Measurements from ENCODE around the gene DISC1. TPM values are rescaled to one million over a fixed set of nuclear protein-coding genes. Genes with fewer than 3 reads are reported as not detected.

The DISC1 gene
- total RNA-seq, 1 experiment from 2014 or later: 2.1 TPM

DNA sequence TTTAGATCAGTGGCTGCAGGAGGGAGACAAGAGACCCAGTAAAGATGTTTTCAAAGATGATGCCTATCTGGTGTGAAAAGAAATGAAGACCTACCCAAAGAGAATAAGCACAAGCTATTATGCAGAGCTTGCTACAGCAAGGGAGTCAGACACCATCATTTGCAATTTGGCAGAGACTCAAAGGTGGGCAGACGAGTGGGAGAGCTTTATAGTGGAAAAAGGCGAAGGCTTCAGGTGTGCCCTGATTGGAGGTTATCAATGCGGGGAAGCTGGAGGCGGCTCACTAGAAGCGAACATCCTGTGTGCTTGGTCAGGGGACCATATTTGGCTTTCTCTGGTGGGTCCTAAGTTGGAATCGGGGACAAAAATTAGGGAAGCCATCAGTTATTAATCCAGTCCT is 183.8 kb downstream of the DISC1 start:
- H3K4me1 Mint-ChIP-seq (ENCODE audit: insufficient read depth, unreplicated experiment): peaks cover 21% of the 10 kb centered on the region
- H3K9me3 Mint-ChIP-seq (ENCODE audit: unreplicated experiment): no peaks in the 10 kb centered on the region
- ChIA-PET CTCF (interaction anchor here (0.9 kb wide), 1 partner anchor 12 kb away, joined by 3 read pairs; no protein-coding TSS in a partner anchor), POLR2A (interaction anchor here (0.9 kb wide), 1 partner anchor 8 kb away, joined by 3 read pairs; no protein-coding TSS in a partner anchor)
- no peak overlapping the region for H3K4me3 Mint-ChIP-seq (ENCODE audit: unreplicated experiment)
- H3K36me3 Mint-ChIP-seq (ENCODE audit: insufficient read depth, unreplicated experiment): no peaks in the 10 kb centered on the region
- H3K27ac Mint-ChIP-seq (ENCODE audit: low read depth, unreplicated experiment): no peak overlapping the region
- BruUV-seq (replicated peaks): no TSS peak
- TF ChIP-seq, protein P1, sequence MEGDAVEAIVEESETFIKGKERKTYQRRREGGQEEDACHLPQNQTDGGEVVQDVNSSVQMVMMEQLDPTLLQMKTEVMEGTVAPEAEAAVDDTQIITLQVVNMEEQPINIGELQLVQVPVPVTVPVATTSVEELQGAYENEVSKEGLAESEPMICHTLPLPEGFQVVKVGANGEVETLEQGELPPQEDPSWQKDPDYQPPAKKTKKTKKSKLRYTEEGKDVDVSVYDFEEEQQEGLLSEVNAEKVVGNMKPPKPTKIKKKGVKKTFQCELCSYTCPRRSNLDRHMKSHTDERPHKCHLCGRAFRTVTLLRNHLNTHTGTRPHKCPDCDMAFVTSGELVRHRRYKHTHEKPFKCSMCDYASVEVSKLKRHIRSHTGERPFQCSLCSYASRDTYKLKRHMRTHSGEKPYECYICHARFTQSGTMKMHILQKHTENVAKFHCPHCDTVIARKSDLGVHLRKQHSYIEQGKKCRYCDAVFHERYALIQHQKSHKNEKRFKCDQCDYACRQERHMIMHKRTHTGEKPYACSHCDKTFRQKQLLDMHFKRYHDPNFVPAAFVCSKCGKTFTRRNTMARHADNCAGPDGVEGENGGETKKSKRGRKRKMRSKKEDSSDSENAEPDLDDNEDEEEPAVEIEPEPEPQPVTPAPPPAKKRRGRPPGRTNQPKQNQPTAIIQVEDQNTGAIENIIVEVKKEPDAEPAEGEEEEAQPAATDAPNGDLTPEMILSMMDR (IDR thresholded peaks at IDR 0.05; ENCODE audit: unreplicated experiment): no peak
- no peak for DNase-seq (ENCODE audit: unreplicated experiment)
- no peaks in the 10 kb centered on the region for H3K27me3 Mint-ChIP-seq (ENCODE audit: insufficient read depth, unreplicated experiment)
- intact Hi-C loops (cut with micrococcal nuclease): no loop called here

DNA sequence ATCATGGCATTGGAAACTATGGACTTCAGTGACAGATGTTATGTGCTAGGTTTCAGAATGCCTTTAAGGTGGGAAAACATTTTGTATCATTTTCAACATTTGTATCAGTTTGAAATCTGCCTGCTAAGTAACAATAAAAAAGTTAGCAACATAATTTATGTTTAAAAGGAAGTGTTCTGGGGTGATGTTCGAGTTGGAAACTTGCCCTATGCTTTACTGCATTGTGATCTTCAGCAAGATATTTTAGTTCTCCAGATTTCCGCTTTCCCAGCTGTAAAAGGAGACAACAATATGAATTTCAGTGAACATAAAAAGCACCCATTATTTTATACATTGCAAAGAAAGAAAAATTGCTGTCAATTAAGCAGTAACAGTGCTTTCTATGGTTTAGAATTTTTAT is 187.4 kb downstream of the DISC1 start:
- TF ChIP-seq, protein P1 (IDR thresholded peaks at IDR 0.05; ENCODE audit: unreplicated experiment): no peak
- H3K4me3 Mint-ChIP-seq (ENCODE audit: unreplicated experiment): no peak overlapping the region
- H3K36me3 Mint-ChIP-seq (ENCODE audit: insufficient read depth, unreplicated experiment): no peaks in the 10 kb centered on the region
- H3K4me1 Mint-ChIP-seq (ENCODE audit: insufficient read depth, unreplicated experiment): peaks cover 11% of the 10 kb centered on the region
- BruUV-seq (replicated peaks): no TSS peak
- POLR2A ChIA-PET: no interaction called here
- no peak for DNase-seq (ENCODE audit: unreplicated experiment)
- no peak overlapping the region for H3K27ac Mint-ChIP-seq (ENCODE audit: low read depth, unreplicated experiment)
- intact Hi-C loops (cut with micrococcal nuclease): no loop called here
- H3K27me3 Mint-ChIP-seq (ENCODE audit: insufficient read depth, unreplicated experiment): no peaks in the 10 kb centered on the region
- H3K9me3 Mint-ChIP-seq (ENCODE audit: unreplicated experiment): no peaks in the 10 kb centered on the region
- CTCF ChIA-PET: interaction anchor here (0.6 kb wide), 1 partner anchor 823 kb away, joined by 3 read pairs; no protein-coding TSS in a partner anchor

DNA sequence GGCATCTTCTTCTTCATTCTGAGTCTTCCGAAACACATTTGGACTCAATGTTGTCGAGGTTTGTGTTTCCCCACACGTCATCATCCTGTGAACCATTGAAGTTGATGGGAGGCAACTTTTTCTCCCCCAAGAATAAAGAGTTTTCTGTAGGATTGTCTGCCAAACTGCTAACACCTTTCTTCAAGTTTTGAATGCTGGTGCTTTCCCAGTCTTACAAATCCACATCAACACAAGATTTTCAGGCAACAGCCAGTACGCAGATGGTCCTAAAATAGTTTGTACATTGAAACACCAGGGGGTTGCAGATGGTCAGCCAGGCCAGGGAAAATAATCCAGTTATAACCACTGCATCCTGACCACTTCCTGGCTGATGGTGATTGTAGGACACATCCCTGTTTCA is 187.9 kb downstream of the DISC1 start:
- no peaks in the 10 kb centered on the region for H3K9me3 Mint-ChIP-seq (ENCODE audit: unreplicated experiment)
- H3K4me3 Mint-ChIP-seq (ENCODE audit: unreplicated experiment): no peak overlapping the region
- H3K27ac Mint-ChIP-seq (ENCODE audit: low read depth, unreplicated experiment): no peak overlapping the region
- no TSS peak for BruUV-seq (replicated peaks)
- H3K36me3 Mint-ChIP-seq (ENCODE audit: insufficient read depth, unreplicated experiment): no peaks in the 10 kb centered on the region
- POLR2A ChIA-PET: interaction anchor here (1.0 kb wide), 1 partner anchor 478 kb away, joined by 3 read pairs; no protein-coding TSS in a partner anchor
- no peaks in the 10 kb centered on the region for H3K27me3 Mint-ChIP-seq (ENCODE audit: insufficient read depth, unreplicated experiment)
- CTCF ChIA-PET: interaction anchor here (0.6 kb wide), 1 partner anchor 823 kb away, joined by 3 read pairs; no protein-coding TSS in a partner anchor
- DNase-seq (ENCODE audit: unreplicated experiment): no peak
- H3K4me1 Mint-ChIP-seq (ENCODE audit: insufficient read depth, unreplicated experiment): peaks cover 9% of the 10 kb centered on the region
- intact Hi-C loops (cut with micrococcal nuclease): no loop called here
- TF ChIP-seq, protein P1 (IDR thresholded peaks at IDR 0.05; ENCODE audit: unreplicated experiment): no peak

DNA sequence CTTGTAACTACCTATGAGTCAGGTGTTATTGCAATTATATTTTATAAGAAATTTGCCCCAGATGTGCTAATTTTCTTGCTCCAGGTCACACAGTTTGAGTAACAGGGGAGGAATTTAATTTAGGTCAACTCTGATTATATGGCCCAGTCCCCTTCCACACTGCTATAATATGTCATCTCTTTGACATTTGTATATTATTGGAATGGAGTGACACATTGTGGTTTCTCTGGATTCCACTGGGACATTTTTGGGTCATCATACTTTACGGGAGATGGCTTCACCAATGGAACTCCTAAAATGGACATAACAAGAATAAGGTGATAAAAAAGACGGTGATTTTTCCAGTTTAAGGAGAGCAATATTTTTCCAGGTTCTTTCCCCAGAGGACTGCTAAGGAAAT is 191.2 kb downstream of the DISC1 start:
- no peaks in the 10 kb centered on the region for H3K9me3 Mint-ChIP-seq (ENCODE audit: unreplicated experiment)
- peaks cover 9% of the 10 kb centered on the region for H3K4me1 Mint-ChIP-seq (ENCODE audit: insufficient read depth, unreplicated experiment)
- no peaks in the 10 kb centered on the region for H3K27me3 Mint-ChIP-seq (ENCODE audit: insufficient read depth, unreplicated experiment)
- TF ChIP-seq, protein P1 (IDR thresholded peaks at IDR 0.05; ENCODE audit: unreplicated experiment): no peak
- no peak for DNase-seq (ENCODE audit: unreplicated experiment)
- intact Hi-C loops (cut with micrococcal nuclease): no loop called here
- BruUV-seq (replicated peaks): no TSS peak
- H3K27ac Mint-ChIP-seq (ENCODE audit: low read depth, unreplicated experiment): no peak overlapping the region
- ChIA-PET POLR2A (interaction anchor here (1.0 to 1.8 kb wide), 2 partner anchors 18 to 60 kb away, joined by 3 to 4 read pairs; no protein-coding TSS in a partner anchor), CTCF (interaction anchor here (0.6 to 3.5 kb wide), 4 partner anchors 10 to 1110 kb away, joined by 3 to 12 read pairs (median 3); no protein-coding TSS in a partner anchor)
- H3K4me3 Mint-ChIP-seq (ENCODE audit: unreplicated experiment): no peak overlapping the region
- H3K36me3 Mint-ChIP-seq (ENCODE audit: insufficient read depth, unreplicated experiment): no peaks in the 10 kb centered on the region

Measured in MCF 10A (cell line).